ENCODE measurements around the gene ZNF217.
"Not testable (repeated sequence)": the region's sequence is repeated elsewhere in the genome, so short reads cannot be mapped to it uniquely, and the experiment has no call there.

The ZNF217 gene

DNA sequence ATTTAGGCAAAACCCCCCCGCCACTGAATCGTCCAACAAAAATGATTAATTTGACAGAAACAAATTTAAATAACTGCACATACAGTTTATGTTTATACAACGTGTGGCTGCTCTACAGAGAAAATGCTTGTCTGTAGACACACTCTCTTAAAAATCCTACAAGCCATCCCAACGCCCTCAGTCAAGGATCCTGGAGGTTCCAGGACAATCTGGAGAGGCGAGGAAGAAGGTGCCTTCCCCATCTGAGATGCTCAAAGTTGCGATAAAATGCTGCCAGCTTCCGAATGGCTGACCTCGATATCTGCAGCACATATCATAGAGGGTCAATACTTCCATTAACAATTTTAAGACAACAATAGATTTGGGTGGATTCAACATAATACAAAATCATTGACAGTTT is 25.3 kb downstream of the ZNF217 start:
- no peak for DNase-seq (ENCODE audit: low read depth)

DNA sequence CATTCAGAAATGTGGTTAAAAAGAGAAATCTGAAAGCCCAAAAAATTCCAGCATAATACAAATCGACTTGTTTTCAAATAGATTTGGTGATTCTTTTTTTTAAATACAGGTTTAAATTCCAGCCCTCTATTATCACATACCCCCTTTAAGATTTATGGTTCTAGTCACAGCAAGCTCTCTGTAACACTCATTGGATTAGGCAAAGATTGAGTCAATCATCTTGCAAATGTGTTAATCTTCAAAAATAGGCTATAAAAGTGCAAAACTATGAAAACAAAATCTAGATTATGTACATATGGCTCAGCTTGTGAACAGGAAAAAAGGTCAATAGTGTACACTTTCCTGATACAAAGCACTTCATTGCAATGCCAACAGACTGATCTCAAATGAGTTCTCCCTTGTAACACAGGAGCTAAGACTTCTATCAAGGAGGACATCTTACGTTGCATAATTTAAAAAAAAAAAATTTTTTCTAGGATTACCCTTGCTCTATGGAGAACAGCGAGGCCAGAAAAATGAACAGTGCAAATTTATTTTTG is 26.2 kb downstream of the ZNF217 start:
- no peak for DNase-seq (ENCODE audit: low read depth)

- not testable (repeated sequence) for DNase-seq (ENCODE audit: low read depth)
These were observed 27.0 kb downstream of the ZNF217 start for GRCh38 chr20:53566623-53567022.

GRCh38 chr20:53565254-53565653 is 28.4 kb downstream of the ZNF217 start:
- no peak for DNase-seq (ENCODE audit: low read depth)

DNA sequence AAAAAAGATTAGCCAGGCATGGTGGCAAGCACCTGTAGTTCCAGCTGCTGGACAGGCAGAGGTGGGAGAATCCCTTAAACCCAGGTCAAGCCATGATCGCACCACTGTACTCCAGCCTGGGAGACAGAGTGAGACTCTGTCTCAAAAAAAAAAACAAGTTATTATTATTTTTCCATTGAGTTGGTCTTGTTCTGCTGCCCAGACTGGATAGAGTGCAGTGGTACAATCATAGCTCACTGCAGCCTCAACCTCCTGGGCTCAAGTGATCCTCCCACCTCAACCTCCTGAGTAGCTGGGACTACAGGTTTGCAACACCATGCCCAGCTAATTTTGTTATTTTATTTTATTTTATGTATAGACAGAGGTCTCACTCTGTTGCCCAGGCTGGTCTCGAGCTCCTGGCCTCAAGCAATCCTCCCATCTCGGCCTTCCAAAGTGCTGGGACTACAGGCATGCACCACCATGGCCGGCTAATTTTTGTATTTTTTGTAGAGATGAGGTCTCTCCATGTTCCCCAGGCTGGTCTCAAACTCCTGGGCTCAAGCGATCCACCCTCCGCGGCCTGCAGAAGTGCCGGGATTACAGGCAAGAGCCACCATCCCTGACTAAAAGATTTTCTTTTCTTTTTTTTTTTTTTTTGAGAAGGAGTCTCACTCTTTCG is 31.4 kb downstream of the ZNF217 start:
- DNase-seq (ENCODE audit: low read depth): not testable (repeated sequence)

DNA sequence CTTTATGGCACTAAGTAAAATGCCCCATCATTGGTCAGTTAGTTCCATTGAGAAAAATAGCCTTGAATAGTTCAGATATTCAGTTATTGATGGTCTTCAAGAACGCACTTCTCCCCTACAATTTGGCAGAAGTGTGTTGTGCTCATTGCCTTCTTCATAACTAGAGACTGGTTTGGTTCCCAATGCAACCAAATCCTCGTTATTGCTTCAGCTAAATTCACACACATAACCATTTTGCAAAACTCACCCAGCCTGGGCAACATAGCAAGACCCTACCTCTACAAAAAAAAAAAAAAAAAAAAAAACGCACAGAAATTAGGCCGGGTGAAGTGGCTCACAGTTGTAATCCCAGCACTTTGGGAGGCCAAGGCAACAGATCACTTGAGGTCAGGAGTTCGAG is 32.1 kb downstream of the ZNF217 start:
- no peak for DNase-seq (ENCODE audit: low read depth)

DNA sequence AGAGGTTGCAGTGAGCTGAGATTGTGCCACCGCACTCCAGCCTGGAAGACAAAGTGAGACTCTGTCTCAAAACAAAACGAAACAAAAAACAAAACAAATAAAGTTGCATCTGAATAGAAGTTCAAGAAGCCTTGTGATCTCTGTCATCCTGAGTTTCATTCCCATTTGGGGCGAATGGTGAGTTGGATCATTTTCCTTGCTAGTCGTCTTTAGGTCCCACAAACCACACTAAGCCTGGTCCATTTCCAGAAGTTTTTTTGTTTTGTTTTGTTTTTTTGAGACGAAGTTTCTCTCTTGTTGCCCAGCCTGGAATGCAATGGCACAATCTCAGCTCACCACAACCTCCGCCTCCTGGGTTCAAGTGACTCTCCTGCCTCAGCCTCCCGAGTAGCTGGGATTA is 33.8 kb downstream of the ZNF217 start:
- DNase-seq (ENCODE audit: low read depth): no peak

GRCh38 chr20:53557130-53557529 is 36.5 kb downstream of the ZNF217 start:
- DNase-seq (ENCODE audit: low read depth): no peak

- DNase-seq (ENCODE audit: low read depth): no peak
These were observed 37.3 kb downstream of the ZNF217 start for GRCh38 chr20:53556267-53556897.

DNA sequence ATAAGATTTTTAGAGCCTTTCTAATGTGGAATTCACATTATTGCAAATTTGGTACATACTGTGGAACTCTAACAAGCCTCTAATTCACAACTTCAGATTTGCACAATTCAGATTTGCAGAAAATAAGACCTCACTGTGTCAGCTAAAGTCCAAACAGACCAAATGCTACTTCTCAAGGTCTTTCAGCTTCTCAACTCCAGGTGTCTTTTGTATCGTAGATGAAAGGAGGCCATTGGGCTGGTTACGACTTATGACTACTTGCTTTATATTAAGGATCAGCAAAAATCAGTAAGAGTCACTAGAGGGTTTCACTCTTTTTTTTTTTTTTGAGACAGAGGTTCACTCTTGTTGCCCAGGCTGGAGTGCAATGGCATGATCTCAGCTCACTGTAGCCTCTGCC is 37.8 kb downstream of the ZNF217 start:
- DNase-seq (ENCODE audit: low read depth): no peak

DNA sequence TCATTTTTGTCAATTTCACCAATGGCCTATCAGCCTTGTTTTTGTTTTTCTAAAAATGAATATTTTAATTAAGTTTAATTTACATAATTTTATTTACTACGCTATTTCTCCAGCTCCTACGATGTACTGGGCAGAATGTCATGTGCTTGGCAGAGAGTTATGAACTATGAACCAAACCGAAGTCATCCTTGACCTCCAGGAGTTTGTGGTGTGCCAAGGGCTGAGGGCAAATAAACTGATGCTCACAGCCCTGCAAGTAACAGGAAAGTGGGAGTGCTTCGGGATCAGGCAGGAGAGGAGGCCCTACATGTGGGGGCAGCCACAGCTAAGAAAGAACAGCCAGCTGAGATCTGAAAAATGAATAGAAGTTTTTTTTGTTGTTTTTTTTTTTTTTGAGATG is 38.6 kb downstream of the ZNF217 start:
- DNase-seq (ENCODE audit: low read depth): no peak

DNA sequence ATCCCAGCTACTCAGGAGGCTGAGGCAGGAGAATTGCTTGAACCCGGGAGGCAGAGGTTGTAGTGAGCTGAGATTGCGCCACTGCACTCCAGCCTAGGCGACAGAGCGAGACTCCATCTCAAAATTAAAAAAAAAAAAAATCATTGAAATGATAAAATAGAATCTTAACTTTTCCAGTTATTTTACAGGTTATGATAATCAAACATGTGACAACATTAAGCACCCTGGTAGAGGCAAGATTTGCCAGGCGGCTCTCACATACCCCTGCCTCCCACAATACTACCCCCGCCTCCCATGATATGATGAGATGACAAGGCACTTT is 41.1 kb downstream of the ZNF217 start:
- not testable (repeated sequence) for DNase-seq (ENCODE audit: low read depth)

DNA sequence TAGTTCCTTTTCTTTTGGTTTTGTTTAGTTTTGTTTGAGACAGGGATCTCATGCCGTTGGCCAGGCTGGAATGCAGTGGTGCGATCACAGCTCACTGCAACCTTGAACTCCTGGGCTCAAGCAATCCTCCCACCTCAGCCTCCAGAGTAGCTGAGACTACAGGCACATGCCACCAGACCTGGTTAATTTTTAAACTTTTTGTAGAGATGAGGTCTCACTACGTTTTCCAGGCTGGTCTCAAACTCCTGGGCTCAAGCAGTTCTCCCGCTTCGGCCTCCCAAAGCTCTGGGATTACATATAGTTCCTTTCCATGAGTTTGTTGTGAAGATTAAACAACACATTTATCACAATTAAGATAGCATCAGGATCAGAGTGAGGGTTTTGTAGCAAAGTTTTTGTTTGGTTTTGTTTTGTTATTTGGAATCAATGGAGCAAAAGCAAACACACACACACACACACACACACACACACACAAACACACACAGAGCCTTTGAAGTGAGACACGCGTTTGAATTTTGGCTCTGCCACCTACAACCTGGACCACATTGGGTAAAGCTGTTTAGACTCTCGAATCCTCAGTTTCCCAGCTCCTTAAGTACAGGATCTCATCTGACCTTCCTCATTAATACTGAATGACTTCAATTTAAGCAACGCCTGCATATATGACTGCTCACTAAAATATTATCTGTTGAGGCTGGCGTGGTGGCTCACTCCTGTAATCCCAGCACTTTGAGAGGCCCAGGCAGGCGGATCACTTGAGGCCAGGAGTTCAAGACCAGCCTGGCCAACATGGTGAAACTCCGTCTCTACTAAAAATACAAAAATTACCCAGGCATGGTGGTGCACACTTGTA is 41.7 kb downstream of the ZNF217 start:
- DNase-seq (ENCODE audit: low read depth): not testable (repeated sequence)

DNA sequence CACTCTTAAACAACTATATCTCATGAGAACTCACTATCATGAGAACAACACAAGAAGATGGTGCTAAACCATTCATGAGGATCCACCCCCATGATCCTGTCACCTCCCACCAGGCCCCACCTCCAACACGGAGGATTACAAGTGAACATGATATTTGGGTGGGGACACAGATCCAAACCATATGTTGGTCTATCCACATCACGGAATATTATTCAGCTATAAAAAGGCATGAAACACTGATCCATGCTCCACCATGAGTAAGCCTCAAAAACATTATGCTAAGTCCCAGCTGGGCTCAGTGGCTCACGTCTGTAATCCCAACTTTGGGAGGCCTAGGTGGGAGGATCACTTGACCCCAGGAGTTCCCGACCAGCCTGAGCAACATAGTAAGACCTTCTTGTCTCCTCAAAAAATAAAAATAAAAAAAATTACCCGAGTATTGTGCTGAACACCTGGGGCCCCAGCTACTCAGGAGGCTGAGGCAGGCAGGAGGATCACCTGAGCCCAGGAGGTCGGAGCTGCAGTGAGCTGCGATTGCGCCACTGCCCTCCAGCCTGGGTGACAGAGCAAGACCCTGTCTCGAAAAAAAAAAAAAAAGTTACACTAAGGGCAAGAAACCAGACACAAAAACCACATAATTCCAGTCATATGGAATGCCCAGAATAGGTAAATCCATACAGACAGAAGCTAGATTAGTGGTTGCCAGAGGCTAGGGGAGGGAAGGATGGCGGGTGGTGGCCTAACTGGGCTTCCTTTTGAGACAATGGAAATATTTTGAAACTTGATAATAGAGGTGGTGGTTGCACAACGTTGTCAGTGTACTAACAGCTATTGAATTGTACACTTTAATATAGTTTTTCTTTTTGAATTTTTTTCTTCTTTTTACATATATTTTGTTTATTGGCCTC is 43.1 kb downstream of the ZNF217 start:
- DNase-seq (ENCODE audit: low read depth): no peak

- DNase-seq (ENCODE audit: low read depth): peak; percentile 31
These were observed 45.9 kb downstream of the ZNF217 start for GRCh38 chr20:53547664-53548239.

DNA sequence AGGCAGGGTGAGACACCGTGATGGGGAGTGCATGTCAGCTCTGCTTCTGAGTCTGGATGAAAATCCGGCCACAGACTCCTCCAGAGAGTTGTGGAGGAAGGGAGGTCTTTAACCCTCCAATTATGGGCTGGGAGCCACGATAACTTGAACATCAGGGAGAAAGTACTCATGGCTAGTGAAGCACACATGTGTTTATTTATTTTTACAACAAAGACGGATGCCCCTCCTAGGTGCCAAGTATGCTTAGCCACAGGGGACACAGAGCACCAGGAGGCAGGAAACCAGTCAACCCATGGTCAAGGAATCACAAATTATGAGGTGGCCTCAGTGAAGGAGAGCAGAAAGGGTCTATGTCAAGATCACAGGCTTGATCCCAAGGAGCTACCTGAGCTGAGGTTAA is 54.1 kb downstream of the ZNF217 start:
- DNase-seq (ENCODE audit: low read depth): no peak

- DNase-seq (ENCODE audit: low read depth): not testable (repeated sequence)
These were observed 57.3 kb downstream of the ZNF217 start for GRCh38 chr20:53536382-53536781.

DNA sequence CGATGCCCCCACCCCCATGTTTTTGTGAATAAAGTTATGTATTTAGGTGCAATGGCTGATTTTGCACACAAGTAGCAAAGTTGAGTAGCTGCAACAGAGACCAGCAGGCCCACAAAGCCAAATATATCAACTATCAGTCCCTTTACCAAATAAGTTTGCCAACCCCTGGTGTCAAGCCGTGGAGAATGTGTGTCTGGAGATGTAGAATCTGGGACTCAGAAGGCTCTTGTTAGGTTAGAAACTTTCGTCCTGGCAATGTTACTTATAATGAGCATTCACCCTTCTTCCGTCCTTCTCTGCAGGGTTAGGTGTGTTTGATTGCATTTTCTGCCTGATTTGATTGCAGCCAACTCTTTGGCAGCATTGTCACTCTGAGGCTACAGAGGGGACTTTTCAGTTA is 57.8 kb downstream of the ZNF217 start:
- DNase-seq (ENCODE audit: low read depth): no peak

DNA sequence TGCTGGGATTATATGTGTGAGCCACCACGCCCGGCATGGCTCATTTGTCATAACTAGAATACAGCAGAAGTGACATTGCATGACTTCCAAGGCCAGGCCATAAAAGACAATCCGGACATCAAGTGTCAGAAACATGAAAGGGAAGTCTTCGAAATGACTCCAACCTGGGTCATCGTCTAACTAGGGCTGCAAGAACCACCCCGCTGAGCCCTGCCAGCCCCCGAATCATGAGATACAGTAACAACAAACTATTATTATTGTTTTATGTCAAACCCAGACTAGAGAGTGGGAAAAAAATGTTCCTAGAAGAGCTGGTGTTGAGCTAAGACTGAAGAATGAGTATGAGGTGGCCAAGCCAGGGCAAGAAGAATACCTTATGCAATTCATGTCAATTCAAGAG is 59.6 kb downstream of the ZNF217 start:
- DNase-seq (ENCODE audit: low read depth): no peak

GRCh38 chr20:53533500-53533899 is 60.1 kb downstream of the ZNF217 start:
- DNase-seq (ENCODE audit: low read depth): no peak

- DNase-seq (ENCODE audit: low read depth): not testable (repeated sequence)
These were observed 60.9 kb downstream of the ZNF217 start for GRCh38 chr20:53532654-53533312.

All from HS-27A (cell line).